Measurements from ENCODE around the gene CEP126. TPM values are rescaled to one million over a fixed set of nuclear protein-coding genes. Genes with fewer than 3 reads are reported as not detected.

The CEP126 gene
- total and polyA plus RNA-seq, 2 donors (not counting 3 experiments of a cell fraction or from before 2014, with no cell fraction given) = 3.6 to 9.1 TPM

DNA sequence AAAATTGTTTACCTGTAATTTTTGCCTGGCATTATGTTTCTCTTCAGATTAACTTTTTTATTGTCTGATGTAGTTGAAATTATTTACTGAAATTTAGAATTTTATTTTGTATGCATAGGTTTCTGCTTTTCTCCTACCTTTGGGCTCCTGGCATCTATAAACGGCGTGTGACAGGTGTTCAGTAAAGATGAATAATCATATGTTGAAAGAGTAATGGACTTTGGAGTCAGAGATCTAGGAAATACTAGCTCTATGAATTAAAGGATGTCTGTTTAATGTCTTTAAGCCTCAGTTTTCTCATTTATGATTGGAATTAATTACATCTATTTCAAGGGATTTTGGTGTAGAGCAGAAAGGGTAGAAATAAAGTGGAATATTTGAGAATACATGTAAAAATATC is 8.7 kb downstream of the CEP126 start:
- dilution Hi-C loops (cut with MboI; ENCODE audit: extremely low pct_ligation_motif_present, low sequenced_read_pairs) = no loop called here
- POLR2A ChIA-PET = no interaction called here
- TF ChIP-seq GATA2 (IDR thresholded peaks at IDR 0.05; ENCODE audit: insufficient read depth, insufficient read length, low read depth, low read length) = no peak
- no peak for TF ChIP-seq MYC (IDR thresholded peaks at IDR 0.05; ENCODE audit: low read depth, low read length)
- TF ChIP-seq FOS (IDR thresholded peaks at IDR 0.05; ENCODE audit: borderline replicate concordance, insufficient read depth, low read length) = no peak
- TF ChIP-seq POLR2AphosphoS5 (IDR thresholded peaks at IDR 0.05; ENCODE audit: insufficient read depth, low read depth, low read length) = no peak
- TF ChIP-seq, protein P1, sequence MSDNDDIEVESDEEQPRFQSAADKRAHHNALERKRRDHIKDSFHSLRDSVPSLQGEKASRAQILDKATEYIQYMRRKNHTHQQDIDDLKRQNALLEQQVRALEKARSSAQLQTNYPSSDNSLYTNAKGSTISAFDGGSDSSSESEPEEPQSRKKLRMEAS (IDR thresholded peaks at IDR 0.05; ENCODE audit: insufficient read depth, insufficient read length) = no peak
- no peak for TF ChIP-seq EZH2 (IDR thresholded peaks at IDR 0.05; ENCODE audit: borderline replicate concordance, low read depth, low read length, severe bottlenecking)
- TF ChIP-seq POLR2A (IDR thresholded peaks at IDR 0.05; ENCODE audit: low read depth, low read length) = no peak
- no peak for TF ChIP-seq CTCF (IDR thresholded peaks at IDR 0.05; ENCODE audit: extremely low read depth in 1 of 2, insufficient read depth in 1 of 2, low read depth in 1 of 2, low read length in 2 of 2)
- H3K4me1 ChIP-seq (ENCODE audit: control insufficient read depth, extremely low read depth, insufficient read depth, low read length) = no peaks in the 10 kb centered on the region
- BruUV-seq (replicated peaks) = no TSS peak
- H3K27me3 ChIP-seq (ENCODE audit: control insufficient read depth in 2 of 2, insufficient read depth in 2 of 2, low read length in 2 of 2) = no peaks in the 10 kb centered on the region
- H4K20me1 ChIP-seq (replicated peaks; ENCODE audit: control insufficient read depth, extremely low read depth, insufficient read depth, low read length) = no peaks in the 10 kb centered on the region
- no peak overlapping the region for H3K9ac ChIP-seq (replicated peaks; ENCODE audit: extremely low read depth, insufficient read depth, low read length)
- no peaks in the 10 kb centered on the region for H3K79me2 ChIP-seq (ENCODE audit: control insufficient read depth, insufficient read depth, low read length)
- H3K9me3 ChIP-seq (replicated peaks; ENCODE audit: control insufficient read depth, insufficient read depth, low read length) = no peaks in the 10 kb centered on the region
- DNase-seq (ENCODE audit: low read depth, low spot score) = no peak
- no peak for FAIRE-seq
- H3K4me2 ChIP-seq (ENCODE audit: insufficient read depth, low read length) = no peak overlapping the region
- CTCF ChIA-PET = no interaction called here
- H3K27ac ChIP-seq (ENCODE audit: insufficient read depth, low read depth, low read length) = no peak overlapping the region
- H3K4me3 ChIP-seq (replicated peaks in 1 of 3; ENCODE audit: insufficient read depth in 1 of 3, low read depth in 1 of 3, low read length in 3 of 3) = no peak overlapping the region
- no peak overlapping the region for H2AFZ ChIP-seq (ENCODE audit: low read depth, low read length)
- no peaks in the 10 kb centered on the region for H3K36me3 ChIP-seq (ENCODE audit: control insufficient read depth in 2 of 2, extremely low read depth in 1 of 2, insufficient read depth in 2 of 2, low read length in 2 of 2)
- intact Hi-C loops (cut with micrococcal nuclease) = no loop called here
- H3K9me1 ChIP-seq (replicated peaks; ENCODE audit: control insufficient read depth, extremely low read depth, insufficient read depth, low read length) = no peaks in the 10 kb centered on the region
